ENCODE measurements around the gene SRPK3.

The SRPK3 gene

GRCh38 chrX:153799326-153799725 is 18.5 kb downstream of the SRPK3 start:
- Histone ChIP-seq H3K9me3 (ENCODE audit: severe bottlenecking) (no peaks in the 10 kb centered on the region), H3K36me3 (ENCODE audit: low read depth) (no peaks in the 10 kb centered on the region), H3K27me3 (ENCODE audit: insufficient read depth, poor library complexity, severe bottlenecking) (no peaks in the 10 kb centered on the region), H3K4me3 (ENCODE audit: severe bottlenecking) (no peak overlapping the region), H3K4me1 (ENCODE audit: insufficient read depth, poor library complexity, severe bottlenecking) (no peaks in the 10 kb centered on the region), H3K27ac (ENCODE audit: poor library complexity, severe bottlenecking) (no peak overlapping the region)
- no peak for TF ChIP-seq CTCF (IDR thresholded peaks at IDR 0.05; ENCODE audit: poor library complexity, severe bottlenecking)
- ATAC-seq (ENCODE audit: low read depth) (no peak), DNase-seq (ENCODE audit: low spot score) (no peak)

- Histone ChIP-seq H3K27me3 (ENCODE audit: insufficient read depth, poor library complexity, severe bottlenecking) (no peaks in the 10 kb centered on the region), H3K27ac (ENCODE audit: poor library complexity, severe bottlenecking) (no peak overlapping the region), H3K36me3 (ENCODE audit: low read depth) (no peaks in the 10 kb centered on the region), H3K4me3 (ENCODE audit: severe bottlenecking) (no peak overlapping the region), H3K9me3 (ENCODE audit: severe bottlenecking) (no peaks in the 10 kb centered on the region), H3K4me1 (ENCODE audit: insufficient read depth, poor library complexity, severe bottlenecking) (no peaks in the 10 kb centered on the region)
- no peak for DNase-seq (ENCODE audit: low spot score)
- ATAC-seq (ENCODE audit: low read depth): no peak; the same call in 2 of the 3 replicates
- no peak for TF ChIP-seq CTCF (IDR thresholded peaks at IDR 0.05; ENCODE audit: poor library complexity, severe bottlenecking)
Measured at GRCh38 chrX:153800177-153800722, 19.4 kb downstream of the SRPK3 start.

GRCh38 chrX:153800746-153801145 is 19.9 kb downstream of the SRPK3 start:
- Histone ChIP-seq H3K9me3 (ENCODE audit: severe bottlenecking) (no peaks in the 10 kb centered on the region), H3K36me3 (ENCODE audit: low read depth) (no peaks in the 10 kb centered on the region)
- TF ChIP-seq CTCF (IDR thresholded peaks at IDR 0.05; ENCODE audit: poor library complexity, severe bottlenecking): no peak

GRCh38 chrX:153801669-153802068 is 20.8 kb downstream of the SRPK3 start:
- H3K4me3 ChIP-seq (ENCODE audit: severe bottlenecking): no peak overlapping the region
- H3K9me3 ChIP-seq (ENCODE audit: severe bottlenecking): no peaks in the 10 kb centered on the region
- no peaks in the 10 kb centered on the region for H3K4me1 ChIP-seq (ENCODE audit: insufficient read depth, poor library complexity, severe bottlenecking)
- TF ChIP-seq CTCF (IDR thresholded peaks at IDR 0.05; ENCODE audit: poor library complexity, severe bottlenecking): no peak
- no peaks in the 10 kb centered on the region for H3K27me3 ChIP-seq (ENCODE audit: insufficient read depth, poor library complexity, severe bottlenecking)
- no peaks in the 10 kb centered on the region for H3K36me3 ChIP-seq (ENCODE audit: low read depth)
- ATAC-seq (ENCODE audit: low read depth) (no peak), DNase-seq (ENCODE audit: low spot score) (no peak)
- H3K27ac ChIP-seq (ENCODE audit: poor library complexity, severe bottlenecking): no peak overlapping the region

More at GRCh38 chrX:153800746-153801145, 19.9 kb downstream of the SRPK3 start:
- DNase-seq (ENCODE audit: low spot score) (no peak), ATAC-seq (ENCODE audit: low read depth) (no peak; the same call in 2 of the 3 replicates)
- no peak overlapping the region for H3K27ac ChIP-seq (ENCODE audit: poor library complexity, severe bottlenecking)
- no peaks in the 10 kb centered on the region for H3K27me3 ChIP-seq (ENCODE audit: insufficient read depth, poor library complexity, severe bottlenecking)
- no peaks in the 10 kb centered on the region for H3K4me1 ChIP-seq (ENCODE audit: insufficient read depth, poor library complexity, severe bottlenecking)
- no peak overlapping the region for H3K4me3 ChIP-seq (ENCODE audit: severe bottlenecking)

- ATAC-seq (ENCODE audit: low read depth): no peak
- no peak overlapping the region for H3K4me3 ChIP-seq (ENCODE audit: severe bottlenecking)
- H3K27ac ChIP-seq (ENCODE audit: poor library complexity, severe bottlenecking): no peak overlapping the region
- no peaks in the 10 kb centered on the region for H3K36me3 ChIP-seq (ENCODE audit: low read depth)
- H3K27me3 ChIP-seq (ENCODE audit: insufficient read depth, poor library complexity, severe bottlenecking): no peaks in the 10 kb centered on the region
- no peak for DNase-seq (ENCODE audit: low spot score)
- TF ChIP-seq CTCF (IDR thresholded peaks at IDR 0.05; ENCODE audit: poor library complexity, severe bottlenecking): no peak
- no peaks in the 10 kb centered on the region for H3K9me3 ChIP-seq (ENCODE audit: severe bottlenecking)
- H3K4me1 ChIP-seq (ENCODE audit: insufficient read depth, poor library complexity, severe bottlenecking): no peaks in the 10 kb centered on the region
Measured at GRCh38 chrX:153802513-153803045, 21.7 kb downstream of the SRPK3 start.

Measured in RWPE2 (cell line).